ENCODE results near the gene ZNF587.
"Not testable (repeated sequence)": the region's sequence is repeated elsewhere in the genome, so short reads cannot be mapped to it uniquely, and the experiment has no call there.

The ZNF587 gene

DNA sequence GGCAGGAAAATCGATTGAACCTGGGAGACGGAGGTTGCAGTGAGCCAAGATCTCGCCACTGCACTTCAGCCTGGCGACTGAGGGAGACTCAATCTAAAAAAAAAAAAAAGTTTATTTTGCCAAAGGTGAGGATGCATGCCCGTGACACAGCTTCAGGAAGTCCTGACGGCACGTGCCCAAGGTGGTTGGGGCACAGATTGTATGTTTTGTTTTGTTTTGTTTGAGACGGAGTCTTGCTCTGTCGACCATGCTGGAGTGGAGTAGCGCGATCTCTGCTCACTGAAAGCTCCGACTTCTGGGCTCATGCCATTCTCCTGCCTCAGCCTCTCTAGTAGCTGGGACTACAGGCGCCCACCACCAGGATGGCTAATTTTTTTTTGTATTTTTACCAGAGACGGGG, 31.7 kb upstream of the ZNF587 start:
- no peak for DNase-seq (ENCODE audit: low read depth)
- no peak overlapping the region for H3K4me3 ChIP-seq (ENCODE audit: low read depth, low read length)
- TF ChIP-seq, protein P1, sequence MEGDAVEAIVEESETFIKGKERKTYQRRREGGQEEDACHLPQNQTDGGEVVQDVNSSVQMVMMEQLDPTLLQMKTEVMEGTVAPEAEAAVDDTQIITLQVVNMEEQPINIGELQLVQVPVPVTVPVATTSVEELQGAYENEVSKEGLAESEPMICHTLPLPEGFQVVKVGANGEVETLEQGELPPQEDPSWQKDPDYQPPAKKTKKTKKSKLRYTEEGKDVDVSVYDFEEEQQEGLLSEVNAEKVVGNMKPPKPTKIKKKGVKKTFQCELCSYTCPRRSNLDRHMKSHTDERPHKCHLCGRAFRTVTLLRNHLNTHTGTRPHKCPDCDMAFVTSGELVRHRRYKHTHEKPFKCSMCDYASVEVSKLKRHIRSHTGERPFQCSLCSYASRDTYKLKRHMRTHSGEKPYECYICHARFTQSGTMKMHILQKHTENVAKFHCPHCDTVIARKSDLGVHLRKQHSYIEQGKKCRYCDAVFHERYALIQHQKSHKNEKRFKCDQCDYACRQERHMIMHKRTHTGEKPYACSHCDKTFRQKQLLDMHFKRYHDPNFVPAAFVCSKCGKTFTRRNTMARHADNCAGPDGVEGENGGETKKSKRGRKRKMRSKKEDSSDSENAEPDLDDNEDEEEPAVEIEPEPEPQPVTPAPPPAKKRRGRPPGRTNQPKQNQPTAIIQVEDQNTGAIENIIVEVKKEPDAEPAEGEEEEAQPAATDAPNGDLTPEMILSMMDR (conservative IDR thresholded peaks at IDR 0.05; ENCODE audit: low read depth, low read length): no peak

DNA sequence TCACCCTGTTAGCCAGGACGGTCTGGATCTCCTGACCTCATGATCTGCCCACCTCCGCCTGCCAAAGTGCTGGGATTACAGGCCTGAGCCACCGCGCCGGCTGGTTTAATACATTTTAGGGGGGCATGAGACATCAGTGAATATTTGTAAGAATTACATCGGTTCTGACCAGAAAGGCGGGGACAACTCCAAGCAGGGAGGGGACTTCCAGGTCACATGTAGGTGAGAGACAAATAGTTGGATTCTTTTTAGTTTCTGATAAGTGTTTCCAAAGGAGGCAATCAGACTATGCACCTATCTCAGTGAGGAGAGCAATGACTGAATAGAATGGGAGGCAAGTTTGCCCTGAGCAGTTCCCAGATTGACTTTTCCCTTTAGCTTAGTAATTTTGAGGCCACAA, 31.3 kb upstream of the ZNF587 start:
- DNase-seq (ENCODE audit: low read depth): no peak
- H3K4me3 ChIP-seq (ENCODE audit: low read depth, low read length): no peak overlapping the region
- TF ChIP-seq, protein P1 (conservative IDR thresholded peaks at IDR 0.05; ENCODE audit: low read depth, low read length): no peak

DNA sequence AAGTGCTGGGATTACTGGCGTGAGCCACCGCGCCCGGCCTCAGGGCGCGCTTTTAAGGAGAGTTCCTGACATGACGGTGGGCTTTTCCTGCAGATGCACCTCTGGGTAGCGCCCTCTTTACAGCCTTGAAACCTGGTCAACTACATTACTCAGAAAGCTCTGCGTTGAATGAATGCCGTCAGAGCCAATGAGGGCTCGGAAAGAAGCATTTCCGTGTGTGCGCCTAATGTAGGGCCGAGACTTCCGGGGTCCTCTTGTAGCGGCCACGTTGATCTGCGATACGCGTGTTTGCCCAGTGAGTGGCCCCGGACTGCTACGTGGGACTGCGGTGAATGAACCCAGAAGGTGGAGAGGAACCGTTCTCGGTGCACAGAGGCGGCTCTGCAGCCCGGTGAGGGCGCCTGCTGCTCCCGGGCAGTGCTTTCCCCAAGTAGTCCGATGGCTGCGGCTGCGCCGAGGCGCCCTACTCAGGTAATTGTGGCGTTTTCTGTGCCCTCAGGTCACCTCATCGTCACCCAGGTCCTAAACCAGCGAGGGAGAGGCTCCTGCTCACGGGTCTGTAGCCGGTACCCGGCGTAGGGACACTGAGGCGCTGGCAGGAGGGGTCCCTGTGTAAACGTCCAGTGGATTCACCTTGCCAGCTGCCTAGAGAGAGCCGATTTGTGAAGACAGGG, 30.0 kb upstream of the ZNF587 start:
- peak overlapping the region; percentile 77 for H3K4me3 ChIP-seq (ENCODE audit: low read depth, low read length)
- TF ChIP-seq, protein P1 (conservative IDR thresholded peaks at IDR 0.05; ENCODE audit: low read depth, low read length): peak; percentile 19
- DNase-seq (ENCODE audit: low read depth): peak; percentile 96

DNA sequence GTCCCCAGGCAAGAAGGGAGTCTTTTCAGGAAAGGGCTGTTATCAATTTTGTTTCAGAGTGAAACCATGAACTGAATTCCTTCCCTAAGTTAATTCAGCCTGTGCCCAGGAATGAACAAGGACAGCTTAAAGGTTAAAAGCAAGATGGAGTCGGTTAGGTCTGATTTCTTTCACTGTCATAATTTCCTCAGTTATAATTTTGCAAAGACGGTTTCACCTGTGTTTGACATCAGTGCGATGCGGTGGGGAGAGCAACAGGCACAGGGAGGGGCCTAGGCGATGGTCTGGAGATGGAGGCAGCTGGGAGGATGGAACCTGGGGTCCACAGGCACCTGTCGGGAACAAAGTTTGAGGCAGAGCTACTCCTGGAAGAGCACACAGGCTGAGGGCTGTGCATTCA, 29.1 kb upstream of the ZNF587 start:
- peak overlapping the region; percentile 77 for H3K4me3 ChIP-seq (ENCODE audit: low read depth, low read length)
- TF ChIP-seq, protein P1 (conservative IDR thresholded peaks at IDR 0.05; ENCODE audit: low read depth, low read length): no peak
- DNase-seq (ENCODE audit: low read depth): no peak

DNA sequence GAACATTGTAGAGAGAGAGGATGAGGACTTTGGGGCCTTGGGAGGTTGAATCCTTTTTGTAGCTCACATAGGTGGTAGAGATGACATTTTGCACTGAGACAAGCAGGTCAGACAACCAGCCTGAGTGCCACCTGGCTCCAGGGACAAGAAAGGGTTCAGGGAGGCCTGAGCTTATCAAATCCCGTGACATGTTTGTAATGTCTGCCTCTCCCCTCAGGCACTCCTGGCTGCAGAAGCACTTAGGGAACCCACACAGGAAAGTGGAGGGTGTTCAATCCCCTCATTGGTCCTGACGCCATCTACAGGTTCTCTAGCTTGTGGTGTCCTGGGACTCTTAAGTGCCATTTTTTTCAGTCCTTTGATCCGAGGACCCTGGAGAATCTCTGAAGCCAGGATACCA, 28.6 kb upstream of the ZNF587 start:
- DNase-seq (ENCODE audit: low read depth); H3K4me3 ChIP-seq (ENCODE audit: low read depth, low read length): not testable (repeated sequence)

DNA sequence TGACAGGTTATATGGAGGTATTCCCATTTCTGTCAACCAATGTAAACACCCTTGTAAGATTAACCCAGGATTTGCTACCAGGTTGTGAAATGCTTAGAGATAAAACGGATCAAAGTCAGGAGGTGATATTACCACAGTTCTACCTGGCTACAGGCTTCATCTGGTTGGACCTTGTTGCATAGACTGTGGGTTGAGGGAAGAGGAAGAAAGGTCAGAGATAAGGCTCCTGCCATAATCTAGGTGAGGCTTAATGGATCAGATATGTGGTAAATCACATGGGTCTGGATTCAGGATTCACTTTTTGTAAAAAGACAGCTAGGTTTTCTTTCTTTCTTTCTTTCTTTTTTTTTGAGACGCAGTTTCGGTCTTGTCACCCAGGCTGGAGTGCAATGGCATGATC, 28.2 kb upstream of the ZNF587 start:
- not testable (repeated sequence) for H3K4me3 ChIP-seq (ENCODE audit: low read depth, low read length); DNase-seq (ENCODE audit: low read depth)

DNA sequence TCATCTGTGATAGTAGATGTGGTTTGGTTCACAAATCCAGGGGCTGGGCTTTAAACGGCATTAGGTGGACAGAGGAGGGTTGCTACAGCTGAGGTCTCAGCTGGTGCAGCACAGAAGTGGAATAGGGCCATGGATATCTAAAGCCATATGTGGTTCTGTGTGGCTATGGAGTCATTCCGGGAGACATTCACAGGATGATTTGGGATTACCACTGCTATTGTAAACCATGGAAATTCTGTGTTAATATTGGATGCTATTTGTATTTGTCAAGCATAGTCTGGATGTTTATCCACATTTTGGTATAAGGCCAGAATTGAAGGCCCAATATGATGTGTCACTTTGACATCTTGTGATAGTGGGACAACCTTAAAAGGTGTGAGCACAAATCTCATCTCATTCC, 26.5 kb upstream of the ZNF587 start:
- not testable (repeated sequence) for DNase-seq (ENCODE audit: low read depth); H3K4me3 ChIP-seq (ENCODE audit: low read depth, low read length)

DNA sequence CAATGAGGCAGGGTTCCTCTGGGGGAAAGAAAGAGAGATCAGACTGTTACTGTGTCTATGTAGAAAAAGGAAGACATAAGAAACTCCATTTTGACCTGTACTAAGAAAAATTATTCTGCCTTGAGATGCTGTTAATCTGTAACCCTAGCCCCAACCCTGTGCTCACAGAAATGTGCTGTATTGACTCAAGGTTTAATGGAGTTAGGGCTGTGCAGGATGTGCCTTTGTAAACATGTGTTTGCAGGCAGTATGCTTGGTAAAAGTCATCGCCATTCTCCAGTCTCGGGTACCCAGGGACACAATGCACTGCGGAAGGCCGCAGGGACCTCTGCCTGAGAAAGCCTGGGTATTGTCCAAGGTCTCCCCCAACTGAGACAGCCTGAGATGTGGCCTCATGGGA, 26.1 kb upstream of the ZNF587 start:
- H3K4me3 ChIP-seq (ENCODE audit: low read depth, low read length); DNase-seq (ENCODE audit: low read depth): not testable (repeated sequence)

DNA sequence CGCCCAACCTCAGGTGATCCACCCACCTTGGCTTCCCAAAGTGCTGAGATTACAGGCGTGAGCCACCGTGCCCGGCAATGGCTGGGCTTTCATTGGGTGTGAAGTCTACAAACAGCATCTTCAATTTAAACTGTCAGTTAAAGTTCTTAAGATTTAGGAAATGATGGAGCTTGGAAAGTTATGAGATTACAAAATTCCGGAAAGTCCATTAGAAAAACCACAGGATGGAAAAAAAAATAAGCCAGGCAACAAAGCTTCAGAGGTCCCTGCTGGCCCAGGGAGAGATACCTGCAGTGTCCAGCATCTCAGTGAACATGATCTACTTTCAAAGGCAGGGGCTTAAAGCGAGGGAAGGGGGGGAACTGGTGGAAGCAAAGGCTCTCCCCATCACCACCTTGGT, 24.1 kb upstream of the ZNF587 start:
- no peak overlapping the region for H3K4me3 ChIP-seq (ENCODE audit: low read depth, low read length)
- peak; percentile 16 for DNase-seq (ENCODE audit: low read depth)
- TF ChIP-seq, protein P1 (conservative IDR thresholded peaks at IDR 0.05; ENCODE audit: low read depth, low read length): no peak
